ENCODE results near the gene SGCA.
A peak's percentile ranks its signal among the peaks of the same experiment; 100 is the strongest.

SGCA gene

DNA sequence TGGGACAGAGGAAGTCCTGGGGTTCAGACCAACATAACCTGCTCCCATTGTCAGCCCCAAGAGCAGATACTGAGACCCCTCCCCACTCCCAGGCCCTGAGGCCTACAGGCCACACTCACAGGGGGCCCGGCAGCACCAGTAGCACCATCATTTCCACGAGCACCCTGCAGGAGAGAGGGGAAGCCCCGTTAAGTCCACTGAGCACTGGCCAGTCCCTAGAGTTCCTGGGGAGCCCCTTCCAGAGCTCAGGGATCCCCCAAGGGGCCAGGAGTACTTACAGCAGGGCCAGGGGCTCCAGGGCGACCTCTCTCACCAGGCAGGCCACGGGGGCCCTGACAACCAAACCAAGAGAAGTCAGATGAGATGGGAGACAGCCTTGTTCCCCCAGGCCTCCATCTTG lies 30.2 kb downstream of the SGCA start:
- DNase-seq = no peak

DNA sequence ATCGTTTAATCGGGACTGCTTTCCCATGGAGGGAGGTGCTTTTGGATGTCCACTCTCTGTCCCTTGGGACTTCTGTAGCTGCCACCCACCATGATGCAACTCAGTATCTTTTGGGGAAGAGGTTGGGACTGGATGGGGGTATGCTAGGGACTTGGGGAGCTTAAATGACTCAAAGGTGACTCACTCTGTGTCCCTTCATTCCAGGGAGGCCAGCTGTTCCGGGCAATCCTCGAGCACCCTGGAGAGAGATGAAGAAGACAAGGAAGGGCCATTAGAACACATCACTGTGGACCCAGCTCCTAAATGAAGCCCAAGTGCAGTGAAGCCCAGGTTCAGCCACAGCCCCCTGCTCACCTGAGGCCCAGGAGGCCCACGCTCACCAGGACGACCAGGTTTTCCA lies 31.0 kb downstream of the SGCA start:
- no peak for DNase-seq

DNA sequence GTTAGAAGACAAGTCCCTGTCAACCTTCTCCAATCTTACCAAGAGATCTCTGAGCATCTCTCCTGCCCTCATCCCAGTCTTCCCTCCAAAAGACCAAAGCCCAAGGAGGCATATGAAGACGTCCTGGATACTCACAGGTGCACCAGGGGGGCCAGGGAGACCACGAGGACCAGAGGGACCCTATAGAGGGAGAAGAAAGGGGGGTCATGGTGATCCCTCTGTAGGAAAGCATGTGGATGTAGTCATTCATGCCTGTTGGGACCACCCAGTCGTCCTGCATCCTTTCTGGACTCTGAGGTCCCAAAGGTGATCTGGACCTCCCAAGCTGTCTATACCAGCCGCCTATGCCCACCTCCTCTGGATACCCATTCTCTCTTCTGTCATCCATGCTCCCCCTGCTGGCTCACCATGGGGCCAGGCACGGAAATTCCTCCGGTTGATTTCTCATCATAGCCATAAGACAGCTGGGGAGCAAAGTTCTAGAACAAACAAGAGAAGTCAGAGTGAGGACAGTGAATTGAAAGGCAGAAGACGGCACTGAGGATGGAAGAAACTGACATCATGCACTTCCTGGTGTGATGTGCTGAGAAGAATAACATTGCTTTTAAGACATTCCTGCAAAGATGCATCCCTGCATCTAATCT lies 32.3 kb downstream of the SGCA start:
- DNase-seq = peak; percentile 68

DNA sequence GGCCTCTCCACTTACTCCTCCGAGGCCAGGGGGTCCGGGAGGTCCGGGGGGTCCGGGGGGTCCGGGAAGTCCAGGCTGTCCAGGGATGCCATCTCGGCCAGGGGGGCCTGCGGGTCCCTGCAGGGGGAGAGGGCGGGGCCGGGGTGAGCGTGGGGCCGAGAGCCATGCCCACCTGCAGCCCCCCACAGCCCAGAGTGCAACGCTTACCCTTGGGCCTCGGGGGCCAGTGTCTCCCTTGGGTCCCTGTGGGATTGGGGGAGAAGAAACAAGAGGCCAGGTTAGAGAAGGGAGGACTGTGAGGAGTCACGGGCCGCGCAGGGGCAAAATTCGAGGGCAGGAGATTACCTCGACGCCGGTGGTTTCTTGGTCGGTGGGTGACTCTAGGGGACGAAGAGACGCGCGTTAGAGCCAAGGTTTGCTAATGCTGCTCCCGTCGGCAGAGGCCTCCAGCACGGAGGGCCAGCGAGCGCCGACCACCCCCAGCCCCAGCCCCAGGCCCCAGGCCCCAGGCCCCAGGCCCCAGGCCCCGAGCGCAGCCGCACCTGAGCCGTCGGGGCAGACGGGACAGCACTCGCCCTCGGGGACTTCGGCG lies 33.5 kb downstream of the SGCA start:
- DNase-seq = no peak

DNA sequence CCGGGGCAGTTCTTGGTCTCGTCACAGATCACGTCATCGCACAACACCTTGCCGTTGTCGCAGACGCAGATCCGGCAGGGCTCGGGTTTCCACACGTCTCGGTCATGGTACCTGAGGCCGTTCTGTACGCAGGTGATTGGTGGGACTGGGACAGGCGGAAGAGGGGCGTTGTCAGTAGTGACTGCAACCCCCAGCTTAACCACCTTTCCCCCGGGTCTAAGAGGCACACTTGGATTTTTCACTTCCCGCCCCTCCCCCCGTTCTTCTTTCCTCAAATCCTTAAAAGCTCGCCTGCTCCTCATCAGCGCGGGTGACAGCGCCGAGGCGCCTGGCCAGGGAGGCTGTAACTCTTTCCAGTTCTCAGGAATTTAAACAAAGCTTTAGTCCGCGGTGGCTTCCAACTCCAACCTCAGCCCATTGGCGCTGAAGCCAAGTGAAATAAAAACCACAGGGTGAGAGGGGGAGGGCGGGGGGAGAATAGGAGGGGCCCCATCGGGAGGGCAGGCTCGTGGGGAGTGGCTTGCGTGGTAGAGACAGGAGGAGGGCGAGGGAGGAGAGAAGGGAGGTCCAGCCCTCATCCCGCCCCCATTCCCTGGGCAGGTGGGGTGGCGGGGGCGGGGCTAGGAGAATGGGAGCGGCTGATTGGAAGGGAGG lies 34.1 kb downstream of the SGCA start:
- peak; percentile 81 for DNase-seq

DNA sequence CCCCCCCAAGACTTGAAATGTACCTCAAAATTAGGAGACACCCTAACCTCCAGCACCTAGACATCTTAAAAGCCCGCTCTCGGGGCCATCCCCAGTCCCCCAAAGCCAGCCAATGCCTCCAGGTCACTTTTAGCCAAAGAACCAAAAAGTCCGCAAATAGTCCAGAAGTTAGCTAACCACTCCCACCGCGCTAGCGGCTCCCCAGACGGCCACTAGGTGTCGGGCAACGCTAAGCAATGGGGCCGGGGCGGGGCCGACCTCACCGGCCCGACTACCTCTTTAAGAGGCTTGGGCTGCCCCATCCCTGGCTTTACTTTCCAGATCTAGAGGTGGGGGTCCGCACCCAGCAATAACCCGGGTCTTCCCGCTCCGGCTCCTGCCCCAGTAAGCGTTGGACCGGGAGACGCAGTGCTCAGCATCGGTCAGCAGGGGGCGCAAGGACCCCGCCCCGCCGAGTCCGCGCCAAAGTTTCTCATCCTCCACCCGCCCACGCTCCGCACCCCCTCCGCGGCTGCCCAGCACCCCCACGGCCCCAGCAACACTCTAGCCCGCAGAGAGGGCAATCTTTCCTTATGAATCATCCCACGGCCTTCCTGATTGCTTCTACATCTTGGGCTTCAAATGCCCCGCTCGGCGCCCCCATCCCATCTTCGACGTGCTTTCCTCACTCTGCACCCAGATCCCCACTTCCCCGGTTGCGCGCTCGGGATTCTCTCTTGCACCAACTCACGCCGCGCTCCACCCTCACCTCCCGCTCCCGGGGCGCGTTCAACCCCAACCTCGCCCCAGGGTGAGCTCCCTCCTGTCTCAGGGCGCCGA lies 34.9 kb downstream of the SGCA start:
- peak; percentile 82 for DNase-seq

DNA sequence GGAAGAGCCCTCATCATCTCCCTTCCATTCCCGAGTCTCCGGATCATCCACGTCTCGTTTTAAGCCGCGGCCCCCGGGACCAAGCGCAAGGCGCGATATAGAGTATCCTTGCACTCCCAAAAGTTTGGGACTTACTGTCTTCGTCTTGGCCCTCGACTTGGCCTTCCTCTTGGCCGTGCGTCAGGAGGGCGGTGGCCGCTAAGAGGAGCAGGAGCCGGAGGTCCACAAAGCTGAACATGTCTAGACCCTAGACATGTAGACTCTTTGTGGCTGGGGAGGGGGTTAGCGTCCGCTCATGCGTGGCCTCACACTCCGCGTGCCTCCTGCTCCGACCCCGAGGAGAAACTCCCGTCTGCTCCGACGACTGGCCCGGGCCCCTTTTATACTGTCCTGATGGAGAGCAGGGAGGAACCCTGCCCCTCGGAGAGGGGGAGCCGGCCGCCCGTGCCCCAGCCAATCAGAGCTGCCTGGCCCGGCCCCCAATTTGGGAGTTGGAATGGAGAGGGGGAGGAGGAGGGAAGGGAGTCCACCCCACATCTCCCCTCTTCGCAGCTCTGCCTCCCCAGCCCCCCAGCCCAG lies 35.6 kb downstream of the SGCA start, which contains the start of gene COL1A1:
Gene COL1A1, minus strand, starts transcription at position 356 of the 579 bp plus-strand sequence. Its CDS starts 118 bp downstream, at position 238.
- DNase-seq = no peak

DNA sequence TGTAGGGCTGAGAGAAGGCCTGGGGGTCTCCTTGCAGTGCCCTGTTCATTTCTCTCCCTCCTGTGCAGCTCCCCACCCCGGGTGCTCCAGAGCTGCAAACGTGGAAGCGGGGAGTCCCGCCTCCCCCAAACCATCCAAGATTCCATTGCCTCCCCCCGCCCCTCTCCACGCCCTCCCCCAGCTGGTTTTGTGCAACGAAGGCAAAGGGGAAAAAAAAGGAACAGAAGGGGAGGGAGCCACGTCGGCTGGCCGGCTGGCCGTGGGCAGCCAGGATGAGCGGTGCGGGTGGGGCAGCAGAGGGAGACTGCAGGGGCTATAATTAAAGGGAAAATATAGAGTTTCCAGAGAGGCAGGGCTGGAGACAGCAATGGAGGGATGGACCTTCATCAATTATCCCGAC lies 37.3 kb downstream of the SGCA start:
- no peak for DNase-seq

DNA sequence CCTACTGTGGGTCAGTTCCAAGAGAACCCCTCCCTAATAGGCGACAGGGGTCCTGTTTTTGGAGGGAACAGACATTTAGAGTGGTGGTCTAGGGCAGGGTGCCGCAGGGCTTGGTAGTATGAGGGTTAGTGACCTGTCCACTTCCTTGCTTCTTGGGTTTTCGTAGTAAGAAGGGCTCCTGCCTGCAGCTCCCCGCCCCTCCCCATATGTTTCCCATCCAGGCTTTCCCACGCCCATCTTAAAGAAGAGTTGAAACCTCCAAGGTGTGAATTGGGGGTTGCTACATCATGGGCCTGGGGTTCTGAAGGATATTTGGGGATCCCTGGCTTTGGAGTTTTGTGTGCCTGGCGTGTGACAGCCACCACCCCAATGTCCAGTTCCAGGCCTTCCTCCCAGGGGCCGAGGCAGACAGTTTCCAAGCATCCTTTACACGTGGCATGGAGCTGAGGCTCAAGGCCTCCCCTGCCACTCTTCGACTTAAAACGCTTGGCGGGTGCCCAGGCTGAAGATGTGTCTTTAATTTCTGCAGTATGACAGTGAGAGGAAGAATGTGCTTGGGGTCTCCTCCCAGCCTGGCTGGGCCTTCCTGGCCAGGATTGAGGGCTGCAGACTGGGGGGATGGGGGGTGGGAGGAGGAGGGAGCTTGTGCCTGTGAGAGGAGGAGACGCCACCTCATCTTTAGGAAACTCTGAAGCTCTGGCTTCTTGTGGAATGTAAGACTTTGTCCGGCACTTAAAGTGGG lies 38.0 kb downstream of the SGCA start:
- DNase-seq = no peak

DNA sequence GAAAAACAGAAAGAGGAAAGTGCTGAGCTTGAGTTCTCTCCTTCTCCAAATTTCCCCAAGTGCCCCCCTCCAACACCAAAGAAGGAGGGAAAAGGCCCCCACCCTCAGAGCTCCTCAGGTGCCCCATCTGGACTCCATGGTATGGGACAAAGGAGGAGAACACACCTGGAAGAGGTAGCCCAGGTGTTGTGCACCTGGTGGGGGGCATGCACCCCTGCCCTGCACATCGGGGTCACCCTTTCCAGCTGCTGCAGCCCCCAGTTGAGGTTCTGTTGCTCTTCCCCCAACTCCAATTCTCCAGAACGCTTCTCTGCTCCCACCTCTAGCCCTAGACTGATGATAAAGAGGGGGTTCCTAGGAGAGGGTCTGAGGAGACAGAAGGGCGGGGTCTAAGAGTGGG lies 38.6 kb downstream of the SGCA start:
- no peak for DNase-seq

DNA sequence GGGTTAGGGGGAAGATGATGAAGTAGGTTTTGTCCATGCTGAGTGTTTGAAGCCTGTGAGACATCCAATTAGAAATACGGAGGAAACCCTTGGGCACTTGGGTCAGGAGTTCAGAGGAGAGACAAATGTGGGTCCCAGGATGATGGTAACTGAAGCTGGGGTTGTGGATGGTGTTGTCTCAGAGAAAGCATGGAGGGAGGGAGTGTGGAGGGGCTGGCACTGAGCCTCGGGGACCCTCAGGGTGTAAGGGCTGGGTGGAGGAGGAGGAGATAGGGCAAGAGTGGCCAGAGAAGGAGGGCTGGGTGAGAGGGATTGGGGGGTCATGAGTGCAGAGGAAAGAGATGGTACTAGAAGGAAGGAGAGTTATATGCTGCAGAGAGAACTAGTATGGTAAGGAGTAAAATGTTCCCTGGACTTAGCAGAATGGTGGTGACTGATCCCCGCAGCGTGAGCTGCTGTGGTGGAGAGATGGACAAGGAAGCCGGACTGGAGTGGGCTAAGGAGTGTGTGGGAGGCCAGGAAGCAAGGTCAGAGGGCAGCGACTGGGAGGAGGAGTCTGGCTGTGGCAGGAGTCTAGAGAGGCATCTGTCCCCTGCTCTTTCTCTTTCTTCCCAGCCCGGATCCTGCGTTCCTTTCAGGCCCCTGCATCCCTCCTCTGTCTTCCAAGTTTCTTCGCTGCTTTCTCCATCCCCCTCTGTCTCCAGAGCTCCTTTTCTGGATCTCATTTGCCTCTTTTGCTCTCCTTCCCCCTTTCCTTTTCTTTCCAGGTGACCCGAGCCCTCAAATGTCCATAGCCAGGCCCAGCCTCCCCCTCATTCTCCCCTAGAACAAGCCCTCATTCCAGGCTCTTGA lies 39.5 kb downstream of the SGCA start:
- no peak for DNase-seq

DNA sequence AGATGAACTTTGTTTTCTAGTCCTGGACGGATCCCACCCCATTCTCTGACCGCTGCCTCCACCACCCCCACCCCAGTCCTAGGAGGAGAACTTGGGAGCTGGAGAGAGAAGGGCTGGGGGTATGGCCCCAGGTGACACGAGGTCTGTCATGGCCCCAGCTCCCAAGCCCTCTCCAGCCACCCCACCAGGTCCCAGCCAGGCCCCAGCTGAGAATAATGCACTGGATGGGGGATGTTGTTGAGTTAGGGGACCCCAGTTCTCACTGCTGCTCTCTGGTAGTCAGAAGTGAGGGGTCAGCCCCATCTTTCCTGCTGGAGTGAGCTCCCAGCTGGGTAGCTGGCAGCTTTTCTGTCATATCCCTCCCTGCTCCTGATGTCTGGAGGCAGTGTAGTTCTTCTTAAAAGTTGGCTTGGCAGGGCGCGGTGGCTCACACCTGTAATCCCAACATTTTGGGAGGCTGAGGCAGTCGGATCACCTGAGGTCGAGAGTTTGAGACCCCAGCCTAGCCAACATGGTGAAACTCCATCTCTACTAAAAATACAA lies 40.2 kb downstream of the SGCA start:
- no peak for DNase-seq

DNA sequence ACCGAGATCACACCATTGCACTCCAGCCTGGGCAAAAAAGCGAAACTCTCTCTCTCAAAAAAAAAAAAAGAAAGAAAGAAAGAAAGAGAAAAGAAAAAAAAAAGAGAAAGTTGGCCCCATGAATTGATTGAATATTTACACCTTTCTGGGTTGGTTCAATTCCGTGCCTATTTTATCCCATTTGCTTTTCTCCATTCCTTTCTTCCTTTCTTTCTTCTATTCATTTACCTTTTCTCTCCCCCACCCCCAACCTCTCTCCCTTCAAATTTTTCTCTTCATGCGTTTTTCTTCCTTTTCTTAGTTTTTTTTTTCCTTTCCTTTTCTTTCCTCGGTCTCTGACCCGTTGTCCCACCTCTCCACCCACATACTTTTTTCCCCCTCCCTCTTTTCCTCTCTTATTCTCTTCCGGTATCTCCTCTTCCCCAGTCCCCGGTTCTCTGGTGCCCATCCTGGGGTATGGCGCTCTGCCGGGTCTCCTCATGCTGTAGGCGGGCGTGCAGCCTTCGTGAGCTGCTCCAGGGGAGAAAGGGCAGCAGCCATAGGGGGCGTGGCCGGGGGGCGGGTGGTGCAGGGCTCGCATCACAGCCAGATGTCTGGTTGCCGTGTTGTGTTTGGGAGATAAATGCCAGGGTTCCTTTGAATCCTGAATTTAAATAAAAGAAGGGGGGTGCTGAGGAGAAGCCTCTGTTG lies 40.9 kb downstream of the SGCA start:
- no peak for DNase-seq

DNA sequence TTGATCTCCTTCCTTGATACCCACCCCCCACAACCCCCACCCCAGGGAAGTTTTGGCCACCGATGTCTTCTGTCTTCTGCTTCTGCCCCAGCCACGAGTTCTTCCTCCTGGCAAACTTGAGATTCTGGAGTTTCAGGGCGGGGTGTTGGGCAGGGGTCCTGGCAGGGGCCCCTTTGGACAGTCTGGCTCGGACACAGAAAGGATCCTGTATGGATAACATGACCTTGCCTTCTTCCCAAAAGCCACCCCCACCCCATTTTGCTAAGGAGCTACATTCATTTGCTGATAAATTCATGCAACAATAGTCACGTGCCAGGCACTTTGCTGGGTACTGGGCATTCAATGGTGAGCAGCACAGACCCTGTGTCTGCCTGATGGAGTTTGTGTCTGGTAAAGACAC lies 41.5 kb downstream of the SGCA start:
- DNase-seq = no peak

DNA sequence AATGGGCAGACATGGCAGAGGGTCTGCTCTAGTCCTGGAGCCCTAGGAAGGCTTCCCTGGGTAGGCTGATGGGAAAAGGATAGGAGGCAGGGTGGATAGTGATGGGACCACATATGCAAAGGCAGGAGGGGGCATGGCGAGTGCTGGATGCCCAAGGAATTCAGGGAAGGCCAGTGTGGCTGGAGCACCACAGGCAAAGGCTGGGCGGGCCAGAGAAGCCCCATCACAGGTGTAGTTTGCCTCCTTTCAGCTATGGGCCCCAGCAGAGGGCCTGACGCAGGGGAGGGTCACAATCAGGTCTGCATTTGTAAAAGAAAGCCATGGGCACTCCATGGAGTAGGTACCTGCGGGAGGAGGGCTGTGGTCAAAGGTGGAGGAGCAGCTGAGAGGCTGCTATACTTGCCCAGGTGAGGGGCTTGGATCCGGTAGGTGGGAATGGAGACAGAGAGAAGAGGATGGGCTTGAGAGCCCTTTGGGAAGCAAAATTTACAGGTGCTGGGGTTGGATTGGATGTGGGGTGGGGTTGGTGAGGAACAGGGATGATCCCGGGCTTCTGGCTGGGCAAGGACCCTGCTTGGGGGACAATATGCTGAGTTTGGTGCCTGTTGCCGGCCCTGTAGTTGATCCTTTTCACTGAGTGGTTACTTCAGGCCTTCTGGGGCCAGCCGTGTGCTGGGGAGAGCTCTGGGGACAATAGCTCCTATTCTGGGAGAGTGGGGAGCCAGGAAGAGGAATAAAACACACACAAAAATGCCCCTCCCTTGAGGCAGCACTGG lies 42.2 kb downstream of the SGCA start:
- no peak for DNase-seq

DNA sequence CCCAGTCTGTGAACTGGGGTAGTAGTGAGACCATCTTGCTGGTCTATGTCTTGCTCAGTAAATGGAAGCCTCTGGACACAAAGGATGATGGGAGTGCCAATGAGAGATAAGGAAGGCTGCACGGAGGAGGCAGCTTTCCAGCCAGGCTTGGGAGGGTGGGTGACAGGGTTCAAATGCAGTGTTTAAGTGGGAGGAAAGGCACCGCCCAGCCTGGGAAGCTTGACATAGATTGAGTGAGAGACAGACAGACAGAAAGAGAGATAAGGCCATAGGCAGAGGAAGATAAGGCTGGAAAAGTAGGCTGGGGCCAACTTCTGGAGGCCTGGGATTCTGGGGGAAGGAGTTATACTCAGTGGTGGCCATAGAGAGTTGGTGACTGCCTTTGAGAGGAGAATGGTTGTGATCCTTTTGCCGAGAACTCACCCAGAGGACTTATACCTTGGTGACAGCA lies 42.8 kb downstream of the SGCA start:
- no peak for DNase-seq

DNA sequence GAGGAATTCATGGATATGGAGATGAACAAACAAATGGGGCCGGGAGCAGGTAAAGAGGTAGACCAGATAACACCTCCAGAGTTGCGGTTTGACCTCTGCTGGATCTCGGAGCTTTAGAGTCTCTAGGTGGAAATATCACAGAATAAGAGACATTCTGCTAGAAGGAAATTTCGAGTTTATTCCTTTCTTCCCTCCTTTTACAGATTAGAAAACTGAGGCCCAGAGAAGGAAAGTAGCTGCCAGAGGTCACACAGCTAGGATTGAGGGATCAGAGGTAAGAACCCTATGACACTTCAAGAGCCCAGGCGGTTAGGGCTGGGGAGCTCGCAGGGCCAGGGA lies 43.3 kb downstream of the SGCA start:
- DNase-seq = no peak

DNA sequence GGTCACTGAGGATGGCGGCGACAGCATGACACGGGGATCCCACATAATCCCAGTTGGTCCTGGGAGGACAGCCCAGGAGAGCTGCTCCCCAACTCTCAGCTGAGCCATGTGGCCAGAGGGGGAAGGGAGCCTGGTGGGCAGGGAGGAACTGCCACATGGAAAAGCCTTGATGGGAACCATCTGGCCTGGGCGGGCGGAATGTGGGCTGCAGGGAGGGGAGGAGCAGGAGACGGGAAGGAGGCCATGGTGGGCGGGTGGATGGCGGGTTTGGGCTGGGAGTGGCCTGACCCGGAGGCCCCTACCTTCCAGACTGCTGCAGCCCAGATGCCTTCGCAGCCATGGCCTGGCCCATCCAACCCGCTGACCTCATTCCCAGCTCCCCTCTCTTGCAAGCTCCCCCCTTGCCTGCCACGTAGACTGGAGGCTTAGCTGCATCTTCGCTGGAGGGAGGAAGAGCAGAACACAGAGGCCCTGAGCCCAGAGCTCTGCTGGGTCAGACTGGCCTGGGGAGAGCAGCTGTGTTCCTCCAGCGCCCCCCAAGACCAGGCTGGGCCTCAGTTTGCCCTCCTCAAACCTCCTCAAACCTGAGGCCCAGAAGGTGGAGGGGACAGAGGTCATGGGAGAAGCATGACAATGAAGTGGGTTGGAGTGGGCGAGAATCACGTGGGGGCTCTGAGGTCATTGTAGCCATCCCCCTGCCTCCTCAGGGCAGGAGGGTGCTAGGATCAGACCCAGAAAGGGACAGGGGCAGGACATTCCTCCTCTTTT lies 43.9 kb downstream of the SGCA start:
- no peak for DNase-seq
